Measurements from ENCODE around the gene ZNRD2.
A peak's percentile ranks its signal among the peaks of the same experiment; 100 is the strongest.

The ZNRD2 gene

GRCh38 chr11:65611028-65611757, 40.9 kb downstream of the ZNRD2 start:
- no peak overlapping the region for H3K4me3 ChIP-seq (ENCODE audit: low read depth, low read length)
- TF ChIP-seq CTCF (IDR thresholded peaks at IDR 0.05; ENCODE audit: borderline replicate concordance, insufficient read depth, low read depth, low read length) = no peak

- no peak for TF ChIP-seq CTCF (IDR thresholded peaks at IDR 0.05; ENCODE audit: borderline replicate concordance, insufficient read depth, low read depth, low read length)
- H3K4me3 ChIP-seq (ENCODE audit: low read depth, low read length) = no peak overlapping the region
Measured at GRCh38 chr11:65611758-65612603, 41.7 kb downstream of the ZNRD2 start.

- peak overlapping the region; percentile 87 for H3K4me3 ChIP-seq (ENCODE audit: low read depth, low read length)
- TF ChIP-seq CTCF (IDR thresholded peaks at IDR 0.05; ENCODE audit: borderline replicate concordance, insufficient read depth, low read depth, low read length) = no peak
Measured at GRCh38 chr11:65612691-65613090, 42.4 kb downstream of the ZNRD2 start.

GRCh38 chr11:65613091-65613928, 43.0 kb downstream of the ZNRD2 start:
- H3K4me3 ChIP-seq (ENCODE audit: low read depth, low read length) = peak overlapping the region; percentile 87
- TF ChIP-seq CTCF (IDR thresholded peaks at IDR 0.05; ENCODE audit: borderline replicate concordance, insufficient read depth, low read depth, low read length) = no peak

- TF ChIP-seq CTCF (IDR thresholded peaks at IDR 0.05; ENCODE audit: borderline replicate concordance, insufficient read depth, low read depth, low read length) = no peak
- H3K4me3 ChIP-seq (ENCODE audit: low read depth, low read length) = peak within 1 kb of the TSS; percentile 90
Measured at GRCh38 chr11:65615229-65615949, 45.1 kb downstream of the ZNRD2 start, which contains the start of gene PCNX3. PCNX3 (plus strand) TSS chr11:65615776; CDS start chr11:65616312, 536 bp downstream.

GRCh38 chr11:65615950-65616574, 45.8 kb downstream of the ZNRD2 start:
- TF ChIP-seq CTCF (IDR thresholded peaks at IDR 0.05; ENCODE audit: borderline replicate concordance, insufficient read depth, low read depth, low read length) = no peak
- peak overlapping the region; percentile 90 for H3K4me3 ChIP-seq (ENCODE audit: low read depth, low read length)
